ENCODE measurements around the gene TBC1D5.
"Not testable (repeated sequence)": the region's sequence is repeated elsewhere in the genome, so short reads cannot be mapped to it uniquely, and the experiment has no call there.

DNA sequence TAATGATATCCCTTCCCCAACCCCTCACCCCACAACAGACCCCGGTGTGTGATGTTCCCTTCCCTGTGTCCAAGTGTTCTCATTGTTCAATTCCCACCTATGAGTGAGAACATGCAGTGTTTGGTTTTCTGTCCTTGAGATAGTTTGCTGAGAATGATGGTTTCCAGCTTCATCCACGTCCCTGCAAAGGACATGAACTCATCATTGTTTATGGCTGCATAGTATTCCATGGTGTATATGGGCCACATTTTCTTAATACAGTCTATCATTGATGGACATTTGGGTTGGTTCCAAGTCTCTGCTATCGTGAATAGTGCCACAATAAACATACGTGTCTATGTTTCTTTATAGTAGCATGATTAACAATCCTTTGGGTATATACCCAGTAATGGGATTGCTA lies 129.4 kb downstream of the TBC1D5 start:
- TF ChIP-seq, protein P1, sequence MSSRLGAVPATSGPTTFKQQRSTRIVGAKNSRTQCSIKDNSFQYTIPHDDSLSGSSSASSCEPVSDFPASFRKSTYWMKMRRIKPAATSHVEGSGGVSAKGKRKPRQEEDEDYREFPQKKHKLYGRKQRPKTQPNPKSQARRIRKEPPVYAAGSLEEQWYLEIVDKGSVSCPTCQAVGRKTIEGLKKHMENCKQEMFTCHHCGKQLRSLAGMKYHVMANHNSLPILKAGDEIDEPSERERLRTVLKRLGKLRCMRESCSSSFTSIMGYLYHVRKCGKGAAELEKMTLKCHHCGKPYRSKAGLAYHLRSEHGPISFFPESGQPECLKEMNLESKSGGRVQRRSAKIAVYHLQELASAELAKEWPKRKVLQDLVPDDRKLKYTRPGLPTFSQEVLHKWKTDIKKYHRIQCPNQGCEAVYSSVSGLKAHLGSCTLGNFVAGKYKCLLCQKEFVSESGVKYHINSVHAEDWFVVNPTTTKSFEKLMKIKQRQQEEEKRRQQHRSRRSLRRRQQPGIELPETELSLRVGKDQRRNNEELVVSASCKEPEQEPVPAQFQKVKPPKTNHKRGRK (CRISPR knock-in tag; IDR thresholded peaks at IDR 0.05; ENCODE audit: borderline replicate concordance) = not testable (repeated sequence)
- TF ChIP-seq CTCF (IDR thresholded peaks at IDR 0.05); SMAD3 (CRISPR knock-in tag; IDR thresholded peaks at IDR 0.05; ENCODE audit: borderline replicate concordance); ZBTB43 (CRISPR knock-in tag; IDR thresholded peaks at IDR 0.05); ZSCAN18 (CRISPR knock-in tag; IDR thresholded peaks at IDR 0.05); USF1 (CRISPR knock-in tag; IDR thresholded peaks at IDR 0.05); ATF3 (CRISPR knock-in tag; conservative IDR thresholded peaks at IDR 0.05); PRDM15 (CRISPR knock-in tag; IDR thresholded peaks at IDR 0.05); TEAD1 (CRISPR knock-in tag; IDR thresholded peaks at IDR 0.05); NR3C1 (CRISPR knock-in tag; conservative IDR thresholded peaks at IDR 0.05; ENCODE audit: low read depth); CREB1 (CRISPR knock-in tag; IDR thresholded peaks at IDR 0.05): not testable (repeated sequence)
- TF ChIP-seq, protein P2, sequence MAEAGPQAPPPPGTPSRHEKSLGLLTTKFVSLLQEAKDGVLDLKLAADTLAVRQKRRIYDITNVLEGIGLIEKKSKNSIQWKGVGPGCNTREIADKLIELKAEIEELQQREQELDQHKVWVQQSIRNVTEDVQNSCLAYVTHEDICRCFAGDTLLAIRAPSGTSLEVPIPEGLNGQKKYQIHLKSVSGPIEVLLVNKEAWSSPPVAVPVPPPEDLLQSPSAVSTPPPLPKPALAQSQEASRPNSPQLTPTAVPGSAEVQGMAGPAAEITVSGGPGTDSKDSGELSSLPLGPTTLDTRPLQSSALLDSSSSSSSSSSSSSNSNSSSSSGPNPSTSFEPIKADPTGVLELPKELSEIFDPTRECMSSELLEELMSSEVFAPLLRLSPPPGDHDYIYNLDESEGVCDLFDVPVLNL (CRISPR knock-in tag; IDR thresholded peaks at IDR 0.05; ENCODE audit: borderline replicate concordance, low read depth) = not testable (repeated sequence)
- TF ChIP-seq, protein P3, sequence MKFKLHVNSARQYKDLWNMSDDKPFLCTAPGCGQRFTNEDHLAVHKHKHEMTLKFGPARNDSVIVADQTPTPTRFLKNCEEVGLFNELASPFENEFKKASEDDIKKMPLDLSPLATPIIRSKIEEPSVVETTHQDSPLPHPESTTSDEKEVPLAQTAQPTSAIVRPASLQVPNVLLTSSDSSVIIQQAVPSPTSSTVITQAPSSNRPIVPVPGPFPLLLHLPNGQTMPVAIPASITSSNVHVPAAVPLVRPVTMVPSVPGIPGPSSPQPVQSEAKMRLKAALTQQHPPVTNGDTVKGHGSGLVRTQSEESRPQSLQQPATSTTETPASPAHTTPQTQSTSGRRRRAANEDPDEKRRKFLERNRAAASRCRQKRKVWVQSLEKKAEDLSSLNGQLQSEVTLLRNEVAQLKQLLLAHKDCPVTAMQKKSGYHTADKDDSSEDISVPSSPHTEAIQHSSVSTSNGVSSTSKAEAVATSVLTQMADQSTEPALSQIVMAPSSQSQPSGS (CRISPR knock-in tag; IDR thresholded peaks at IDR 0.05; ENCODE audit: borderline replicate concordance, low read depth) = not testable (repeated sequence)
- TF ChIP-seq, protein P4, sequence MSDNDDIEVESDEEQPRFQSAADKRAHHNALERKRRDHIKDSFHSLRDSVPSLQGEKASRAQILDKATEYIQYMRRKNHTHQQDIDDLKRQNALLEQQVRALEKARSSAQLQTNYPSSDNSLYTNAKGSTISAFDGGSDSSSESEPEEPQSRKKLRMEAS (CRISPR knock-in tag; IDR thresholded peaks at IDR 0.05) = not testable (repeated sequence)

Measured in WTC11 (cell line).